Right hindlimb (tissue), 1 donor: ENCODE measurements around the gene TRABD.

Source experiments
- DNase-seq: peaks from one replicate; pipeline ENCODE4 v3.0.0-alpha.2; 2018

TRABD gene

GRCh38 chr22:50219800-50220602, 34.3 kb downstream of the TRABD start:
- DNase-seq = no peak

- DNase-seq = peak; percentile 21
These were observed 35.1 kb downstream of the TRABD start for GRCh38 chr22:50220603-50221409.

- peak; percentile 15 for DNase-seq
These were observed 35.9 kb downstream of the TRABD start for GRCh38 chr22:50221410-50222300.

- no peak for DNase-seq
These were observed 36.8 kb downstream of the TRABD start for GRCh38 chr22:50222508-50222907.

- no peak for DNase-seq
These were observed 38.4 kb downstream of the TRABD start for GRCh38 chr22:50224071-50224470.

GRCh38 chr22:50225200-50225969, 39.7 kb downstream of the TRABD start:
- DNase-seq = no peak

GRCh38 chr22:50226063-50226874, 40.6 kb downstream of the TRABD start:
- DNase-seq = no peak

- DNase-seq = no peak
These were observed 41.1 kb downstream of the TRABD start for GRCh38 chr22:50226875-50227165.

- DNase-seq = peak; percentile 7
These were observed 42.0 kb downstream of the TRABD start for GRCh38 chr22:50227579-50228215.

GRCh38 chr22:50228366-50228765, 42.7 kb downstream of the TRABD start:
- DNase-seq = peak; percentile 10

- no peak for DNase-seq
These were observed 43.7 kb downstream of the TRABD start for GRCh38 chr22:50229370-50229769.

GRCh38 chr22:50232481-50233151, 46.9 kb downstream of the TRABD start:
- DNase-seq = no peak

GRCh38 chr22:50233223-50233622, 47.5 kb downstream of the TRABD start:
- peak; percentile 6 for DNase-seq

- peak; percentile 22 for DNase-seq
These were observed 51.2 kb downstream of the TRABD start for GRCh38 chr22:50236731-50237409.

- peak; percentile 11 for DNase-seq
These were observed 53.0 kb downstream of the TRABD start for GRCh38 chr22:50238755-50239154.

GRCh38 chr22:50242406-50242949, 56.8 kb downstream of the TRABD start:
- no peak for DNase-seq

- DNase-seq = no peak
These were observed 58.1 kb downstream of the TRABD start for GRCh38 chr22:50243685-50244419.

- peak; percentile 96 for DNase-seq
These were observed 58.9 kb downstream of the TRABD start, which contains the start of gene TUBGCP6 for GRCh38 chr22:50244420-50245213. Gene TUBGCP6 (minus strand): TSS chr22:50245023. CDS start chr22:50244459, 564 bp downstream.
